ENCODE data around the gene PM20D1.

The PM20D1 gene

GRCh38 chr1:205811660-205812059 lies 38.3 kb downstream of the PM20D1 start:
- peak overlapping the region; percentile 56 for H3K9ac ChIP-seq (ENCODE audit: low read length)
- H3K27me3 ChIP-seq (ENCODE audit: control insufficient read depth, insufficient read depth, low read length), result no peaks in the 10 kb centered on the region
- peaks cover 28% of the 10 kb centered on the region for H3K4me1 ChIP-seq (ENCODE audit: control insufficient read depth, insufficient read depth, low read length)
- H3K27ac ChIP-seq (ENCODE audit: low read depth, low read length), result peak overlapping the region; percentile 85
- peak overlapping the region; percentile 87 for H3K4me3 ChIP-seq (ENCODE audit: low read length)
- no peaks in the 10 kb centered on the region for H3K36me3 ChIP-seq (ENCODE audit: control insufficient read depth, insufficient read depth, low read length)

- Histone ChIP-seq H3K4me3 (ENCODE audit: low read length) (no peak overlapping the region), H3K9ac (ENCODE audit: low read length) (no peak overlapping the region), H3K27me3 (ENCODE audit: control insufficient read depth, insufficient read depth, low read length) (no peaks in the 10 kb centered on the region), H3K27ac (ENCODE audit: low read depth, low read length) (no peak overlapping the region), H3K4me1 (ENCODE audit: control insufficient read depth, insufficient read depth, low read length) (peaks cover 28% of the 10 kb centered on the region), H3K36me3 (ENCODE audit: control insufficient read depth, insufficient read depth, low read length) (no peaks in the 10 kb centered on the region)
These were observed 39.3 kb downstream of the PM20D1 start for GRCh38 chr1:205810448-205811157.

GRCh38 chr1:205809942-205810345 lies 40.0 kb downstream of the PM20D1 start:
- Histone ChIP-seq H3K36me3 (ENCODE audit: control insufficient read depth, insufficient read depth, low read length) (peaks cover 2% of the 10 kb centered on the region), H3K9ac (ENCODE audit: low read length) (no peak overlapping the region), H3K4me3 (ENCODE audit: low read length) (no peak overlapping the region), H3K27ac (ENCODE audit: low read depth, low read length) (no peak overlapping the region), H3K27me3 (ENCODE audit: control insufficient read depth, insufficient read depth, low read length) (no peaks in the 10 kb centered on the region), H3K4me1 (ENCODE audit: control insufficient read depth, insufficient read depth, low read length) (peaks cover 28% of the 10 kb centered on the region)

GRCh38 chr1:205809469-205809868 lies 40.5 kb downstream of the PM20D1 start:
- peaks cover 2% of the 10 kb centered on the region for H3K36me3 ChIP-seq (ENCODE audit: control insufficient read depth, insufficient read depth, low read length)
- H3K9ac ChIP-seq (ENCODE audit: low read length), result no peak overlapping the region
- no peak overlapping the region for H3K4me3 ChIP-seq (ENCODE audit: low read length)
- peaks cover 28% of the 10 kb centered on the region for H3K4me1 ChIP-seq (ENCODE audit: control insufficient read depth, insufficient read depth, low read length)
- no peaks in the 10 kb centered on the region for H3K27me3 ChIP-seq (ENCODE audit: control insufficient read depth, insufficient read depth, low read length)
- no peak overlapping the region for H3K27ac ChIP-seq (ENCODE audit: low read depth, low read length)

GRCh38 chr1:205805082-205805711 lies 44.7 kb downstream of the PM20D1 start:
- peaks cover 2% of the 10 kb centered on the region for H3K36me3 ChIP-seq (ENCODE audit: control insufficient read depth, insufficient read depth, low read length)
- H3K27ac ChIP-seq (ENCODE audit: low read depth, low read length), result no peak overlapping the region
- no peak overlapping the region for H3K4me3 ChIP-seq (ENCODE audit: low read length)
- H3K27me3 ChIP-seq (ENCODE audit: control insufficient read depth, insufficient read depth, low read length), result no peaks in the 10 kb centered on the region
- H3K4me1 ChIP-seq (ENCODE audit: control insufficient read depth, insufficient read depth, low read length), result peaks cover 15% of the 10 kb centered on the region
- no peak overlapping the region for H3K9ac ChIP-seq (ENCODE audit: low read length)

GRCh38 chr1:205804605-205805004 lies 45.3 kb downstream of the PM20D1 start:
- Histone ChIP-seq H3K36me3 (ENCODE audit: control insufficient read depth, insufficient read depth, low read length) (peaks cover 2% of the 10 kb centered on the region), H3K4me3 (ENCODE audit: low read length) (no peak overlapping the region), H3K4me1 (ENCODE audit: control insufficient read depth, insufficient read depth, low read length) (peaks cover 12% of the 10 kb centered on the region), H3K9ac (ENCODE audit: low read length) (no peak overlapping the region), H3K27ac (ENCODE audit: low read depth, low read length) (no peak overlapping the region), H3K27me3 (ENCODE audit: control insufficient read depth, insufficient read depth, low read length) (no peaks in the 10 kb centered on the region)

- Histone ChIP-seq H3K27ac (ENCODE audit: low read depth, low read length) (no peak overlapping the region), H3K4me1 (ENCODE audit: control insufficient read depth, insufficient read depth, low read length) (peaks cover 6% of the 10 kb centered on the region), H3K4me3 (ENCODE audit: low read length) (no peak overlapping the region)
These were observed 45.9 kb downstream of the PM20D1 start for GRCh38 chr1:205803986-205804385.

GRCh38 chr1:205802060-205802459 lies 47.9 kb downstream of the PM20D1 start:
- no peaks in the 10 kb centered on the region for H3K27me3 ChIP-seq (ENCODE audit: control insufficient read depth, insufficient read depth, low read length)
- peaks cover 15% of the 10 kb centered on the region for H3K36me3 ChIP-seq (ENCODE audit: control insufficient read depth, insufficient read depth, low read length)
- no peaks in the 10 kb centered on the region for H3K4me1 ChIP-seq (ENCODE audit: control insufficient read depth, insufficient read depth, low read length)
- H3K4me3 ChIP-seq (ENCODE audit: low read length), result no peak overlapping the region
- no peak overlapping the region for H3K9ac ChIP-seq (ENCODE audit: low read length)
- no peak overlapping the region for H3K27ac ChIP-seq (ENCODE audit: low read depth, low read length)

More at GRCh38 chr1:205803986-205804385, 45.9 kb downstream of the PM20D1 start:
- H3K27me3 ChIP-seq (ENCODE audit: control insufficient read depth, insufficient read depth, low read length), result no peaks in the 10 kb centered on the region
- H3K9ac ChIP-seq (ENCODE audit: low read length), result no peak overlapping the region
- peaks cover 6% of the 10 kb centered on the region for H3K36me3 ChIP-seq (ENCODE audit: control insufficient read depth, insufficient read depth, low read length)

GRCh38 chr1:205800981-205801703 lies 48.8 kb downstream of the PM20D1 start:
- H3K4me1 ChIP-seq (ENCODE audit: control insufficient read depth, insufficient read depth, low read length), result no peaks in the 10 kb centered on the region
- no peak overlapping the region for H3K27ac ChIP-seq (ENCODE audit: low read depth, low read length)
- H3K36me3 ChIP-seq (ENCODE audit: control insufficient read depth, insufficient read depth, low read length), result peaks cover 19% of the 10 kb centered on the region
- no peaks in the 10 kb centered on the region for H3K27me3 ChIP-seq (ENCODE audit: control insufficient read depth, insufficient read depth, low read length)
- no peak overlapping the region for H3K4me3 ChIP-seq (ENCODE audit: low read length)
- H3K9ac ChIP-seq (ENCODE audit: low read length), result no peak overlapping the region

- H3K36me3 ChIP-seq (ENCODE audit: control insufficient read depth, insufficient read depth, low read length), result peaks cover 24% of the 10 kb centered on the region
These were observed 49.5 kb downstream of the PM20D1 start for GRCh38 chr1:205800427-205800826.

GRCh38 chr1:205798577-205798976 lies 51.4 kb downstream of the PM20D1 start:
- H3K4me1 ChIP-seq (ENCODE audit: control insufficient read depth, insufficient read depth, low read length), result no peaks in the 10 kb centered on the region
- H3K4me3 ChIP-seq (ENCODE audit: low read length), result no peak overlapping the region
- H3K36me3 ChIP-seq (ENCODE audit: control insufficient read depth, insufficient read depth, low read length), result peaks cover 24% of the 10 kb centered on the region
- no peaks in the 10 kb centered on the region for H3K27me3 ChIP-seq (ENCODE audit: control insufficient read depth, insufficient read depth, low read length)
- no peak overlapping the region for H3K27ac ChIP-seq (ENCODE audit: low read depth, low read length)
- H3K9ac ChIP-seq (ENCODE audit: low read length), result no peak overlapping the region

More at GRCh38 chr1:205800427-205800826, 49.5 kb downstream of the PM20D1 start:
- Histone ChIP-seq H3K4me1 (ENCODE audit: control insufficient read depth, insufficient read depth, low read length) (no peaks in the 10 kb centered on the region), H3K4me3 (ENCODE audit: low read length) (no peak overlapping the region), H3K9ac (ENCODE audit: low read length) (no peak overlapping the region), H3K27me3 (ENCODE audit: control insufficient read depth, insufficient read depth, low read length) (no peaks in the 10 kb centered on the region), H3K27ac (ENCODE audit: low read depth, low read length) (no peak overlapping the region)

- H3K4me1 ChIP-seq (ENCODE audit: control insufficient read depth, insufficient read depth, low read length), result no peaks in the 10 kb centered on the region
- H3K27ac ChIP-seq (ENCODE audit: low read depth, low read length), result no peak overlapping the region
- H3K36me3 ChIP-seq (ENCODE audit: control insufficient read depth, insufficient read depth, low read length), result peaks cover 29% of the 10 kb centered on the region
- no peak overlapping the region for H3K9ac ChIP-seq (ENCODE audit: low read length)
- H3K27me3 ChIP-seq (ENCODE audit: control insufficient read depth, insufficient read depth, low read length), result no peaks in the 10 kb centered on the region
- no peak overlapping the region for H3K4me3 ChIP-seq (ENCODE audit: low read length)
These were observed 52.8 kb downstream of the PM20D1 start for GRCh38 chr1:205797168-205797567.
